Measurements from ENCODE around the gene ZNF816. TPM values are rescaled to one million over a fixed set of nuclear protein-coding genes. Genes with fewer than 3 reads are reported as not detected.
"Not testable (repeated sequence)": the region's sequence is repeated elsewhere in the genome, so short reads cannot be mapped to it uniquely, and the experiment has no call there.

The ZNF816 gene
- total RNA-seq, 1 donor from 2014 or later, result 8.9 TPM

DNA sequence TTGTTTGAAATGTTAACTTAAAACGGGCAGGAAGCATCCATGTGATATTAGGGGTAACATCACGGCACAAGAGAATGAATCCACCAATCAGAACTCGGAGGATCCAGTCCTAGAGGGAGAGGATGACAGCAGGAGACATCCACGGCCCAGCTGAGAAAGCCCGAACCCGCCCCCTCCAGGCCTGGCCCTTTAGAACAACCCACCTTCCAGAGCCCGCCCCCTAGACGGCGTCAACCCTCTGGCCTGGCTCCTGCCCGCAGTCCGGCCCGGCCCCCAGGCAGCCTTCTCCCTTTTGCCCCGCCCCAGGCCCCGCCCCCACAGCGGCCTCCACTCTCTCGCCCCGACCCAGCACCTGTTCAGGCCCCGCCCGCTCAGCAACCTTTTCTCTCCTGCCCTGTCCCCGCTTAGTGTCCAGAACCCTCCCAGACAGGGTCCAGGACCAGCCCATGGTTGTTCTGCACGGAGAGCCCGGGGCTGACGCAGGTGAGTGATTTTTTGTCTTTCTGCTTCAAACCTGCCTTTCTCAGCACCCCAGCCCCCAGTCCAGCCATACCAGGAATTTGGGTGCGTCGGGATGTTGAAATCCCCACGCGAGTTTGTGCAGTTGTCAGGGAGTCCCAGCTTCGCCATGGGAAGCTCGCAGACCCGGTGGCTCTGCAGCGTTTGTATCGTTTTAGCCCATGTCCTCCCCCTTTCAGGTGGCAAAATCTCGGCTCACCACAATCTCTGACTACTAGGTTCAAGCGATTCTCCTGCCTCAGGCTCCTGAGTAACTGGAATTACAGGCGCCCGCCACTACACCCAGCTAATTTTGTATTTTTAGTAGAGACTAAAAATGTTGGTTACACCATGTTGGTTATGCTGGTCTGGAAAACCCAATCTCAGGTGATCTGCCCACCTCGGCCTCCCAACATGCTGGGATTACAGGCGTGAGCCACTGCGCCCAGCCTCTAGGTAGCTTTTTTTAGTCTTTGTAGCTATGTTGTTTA, 16.1 kb downstream of the ZNF816 start:
- Mint-ChIP-seq H3K4me3 (no peak overlapping the region), H3K27me3 (no peaks in the 10 kb centered on the region), H3K36me3 (ENCODE audit: low read depth) (peaks cover 29% of the 10 kb centered on the region), H3K9me3 (peaks cover 17% of the 10 kb centered on the region), H3K27ac (no peak overlapping the region), H3K4me1 (peaks cover 3% of the 10 kb centered on the region)
- intact Hi-C loops (cut with micrococcal nuclease), result loop anchor here (10.0 kb wide), 1 partner anchor 248 kb away; the partner anchor contains the start of gene ZNF665
- DNase-seq, result no peak

DNA sequence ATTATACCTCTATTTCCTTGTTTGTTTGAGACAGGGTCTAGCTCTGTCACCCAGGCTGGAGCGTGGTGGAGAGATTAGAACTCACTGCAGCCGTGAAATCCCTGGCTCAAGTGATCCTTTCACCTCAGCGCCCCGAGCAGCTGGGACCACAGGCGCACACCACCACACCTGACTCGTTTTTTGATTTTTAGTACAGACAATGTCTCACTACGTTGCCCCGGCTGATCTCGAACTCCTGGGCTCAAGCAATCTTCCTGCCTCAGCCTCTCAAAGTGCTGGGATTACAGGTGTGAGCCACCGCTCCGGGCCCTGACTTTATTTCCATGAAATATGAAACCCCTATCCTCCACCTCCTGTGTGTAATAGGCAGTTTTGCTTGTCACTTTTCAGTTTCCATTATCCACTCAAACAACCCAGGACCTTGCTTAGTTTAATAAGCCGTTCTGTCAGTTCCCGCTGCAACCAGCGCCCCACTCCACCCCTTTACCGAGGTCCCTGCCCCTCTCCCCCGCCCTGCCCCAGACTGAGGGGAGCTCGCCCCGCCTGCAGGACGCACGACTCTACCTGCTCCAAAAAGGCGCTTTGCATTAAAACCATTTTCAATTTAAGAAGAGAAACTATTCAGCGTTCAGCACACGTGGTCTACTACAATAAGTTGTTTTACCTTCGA, 16.9 kb downstream of the ZNF816 start:
- peaks cover 13% of the 10 kb centered on the region for H3K9me3 Mint-ChIP-seq
- peaks cover 11% of the 10 kb centered on the region for H3K4me1 Mint-ChIP-seq
- H3K27ac Mint-ChIP-seq, result no peak overlapping the region
- intact Hi-C loops (cut with micrococcal nuclease), result loop anchor here (10.0 kb wide), 1 partner anchor 249 kb away; the partner anchor contains the start of gene ZNF665
- peaks cover 24% of the 10 kb centered on the region for H3K36me3 Mint-ChIP-seq (ENCODE audit: low read depth)
- no peaks in the 10 kb centered on the region for H3K27me3 Mint-ChIP-seq
- no peak for DNase-seq
- H3K4me3 Mint-ChIP-seq, result no peak overlapping the region

DNA sequence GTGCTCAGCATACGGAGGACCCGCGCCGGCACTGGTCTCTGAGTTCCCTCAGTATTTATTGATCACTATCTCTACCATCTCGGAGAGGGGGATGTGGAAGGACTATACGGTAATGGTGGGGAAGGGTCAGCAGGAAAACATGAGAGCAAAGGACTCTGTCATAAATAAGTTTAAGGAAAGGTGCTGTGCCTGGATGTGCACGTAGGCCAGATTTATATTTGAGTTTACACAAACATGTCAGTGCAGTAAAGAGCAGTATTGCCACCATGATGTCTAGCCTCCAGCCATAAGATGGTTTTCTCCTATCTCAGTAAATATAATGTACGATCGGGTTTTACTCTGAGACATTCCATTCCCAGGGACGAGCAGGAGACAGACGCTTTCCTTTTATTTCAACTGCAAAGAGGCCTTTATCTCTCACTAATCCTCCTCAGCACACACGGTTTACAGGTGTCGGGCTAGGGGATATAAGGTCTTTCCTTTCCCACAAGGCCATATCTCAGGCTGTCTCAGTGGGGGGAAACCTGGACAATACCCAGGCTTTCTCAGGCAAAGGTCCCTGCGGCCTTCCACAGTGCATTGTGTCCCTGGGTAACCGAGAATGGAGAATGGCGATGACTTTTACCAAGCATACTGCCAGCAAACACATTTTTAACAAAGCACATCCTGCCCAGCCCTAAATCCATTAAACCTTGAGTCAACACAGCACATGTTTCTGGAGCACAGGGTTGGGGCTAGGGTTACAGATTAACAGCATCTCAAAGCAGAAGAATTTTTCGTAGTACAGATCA, 17.8 kb downstream of the ZNF816 start:
- not testable (repeated sequence) for H3K4me3 Mint-ChIP-seq, H3K27me3 Mint-ChIP-seq, H3K9me3 Mint-ChIP-seq, H3K27ac Mint-ChIP-seq, DNase-seq
- Mint-ChIP-seq H3K4me1 (peaks cover 11% of the 10 kb centered on the region), H3K36me3 (ENCODE audit: low read depth) (peaks cover 15% of the 10 kb centered on the region)
- intact Hi-C loops (cut with micrococcal nuclease), result loop anchor here (5.0 to 10.0 kb wide), 3 partner anchors 157 to 250 kb away; partner anchors contain the start of genes ZNF160, ZNF611 and ZNF665

DNA sequence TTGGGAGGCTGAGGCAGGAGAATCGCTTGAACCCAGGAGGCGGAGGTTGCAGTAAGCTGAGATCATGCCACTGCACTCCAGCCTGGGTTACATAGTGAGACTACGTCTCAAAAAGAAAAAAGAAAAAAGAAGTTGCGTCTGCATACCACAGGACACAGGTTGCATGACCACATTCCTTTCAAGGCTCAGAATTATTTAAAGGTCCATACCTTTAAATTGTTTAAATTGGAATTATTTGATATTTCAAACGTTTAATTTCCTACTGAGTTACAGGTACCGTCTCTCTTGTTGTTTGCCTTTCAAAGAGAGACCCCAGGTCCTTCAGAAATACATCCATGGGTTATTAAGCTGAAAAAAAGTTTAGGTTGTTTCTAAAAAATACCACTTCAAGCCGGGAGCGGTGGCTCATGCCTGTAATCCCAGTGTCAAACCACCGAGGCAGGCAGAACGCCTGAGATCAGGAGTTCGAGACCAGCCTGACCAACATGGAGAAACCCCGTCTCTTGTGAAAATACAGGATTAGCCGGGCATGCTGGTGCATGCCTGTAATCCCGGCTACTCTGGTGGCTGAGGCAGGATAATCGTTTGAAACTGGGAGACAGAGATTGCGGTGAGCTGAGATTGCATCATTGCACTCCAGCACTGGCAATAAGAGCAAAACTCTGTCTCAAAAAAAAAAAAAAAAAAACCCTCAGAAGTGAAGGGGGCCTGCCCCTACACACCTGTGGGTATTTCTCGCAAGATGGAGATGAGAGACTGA, 18.6 kb downstream of the ZNF816 start:
- no peak overlapping the region for H3K27ac Mint-ChIP-seq
- H3K4me3 Mint-ChIP-seq, result no peak overlapping the region
- intact Hi-C loops (cut with micrococcal nuclease), result loop anchor here (2.0 to 10.0 kb wide), 4 partner anchors 21 to 251 kb away; partner anchors contain the start of genes ZNF160, ZNF611, ZNF665 and ZNF888

DNA sequence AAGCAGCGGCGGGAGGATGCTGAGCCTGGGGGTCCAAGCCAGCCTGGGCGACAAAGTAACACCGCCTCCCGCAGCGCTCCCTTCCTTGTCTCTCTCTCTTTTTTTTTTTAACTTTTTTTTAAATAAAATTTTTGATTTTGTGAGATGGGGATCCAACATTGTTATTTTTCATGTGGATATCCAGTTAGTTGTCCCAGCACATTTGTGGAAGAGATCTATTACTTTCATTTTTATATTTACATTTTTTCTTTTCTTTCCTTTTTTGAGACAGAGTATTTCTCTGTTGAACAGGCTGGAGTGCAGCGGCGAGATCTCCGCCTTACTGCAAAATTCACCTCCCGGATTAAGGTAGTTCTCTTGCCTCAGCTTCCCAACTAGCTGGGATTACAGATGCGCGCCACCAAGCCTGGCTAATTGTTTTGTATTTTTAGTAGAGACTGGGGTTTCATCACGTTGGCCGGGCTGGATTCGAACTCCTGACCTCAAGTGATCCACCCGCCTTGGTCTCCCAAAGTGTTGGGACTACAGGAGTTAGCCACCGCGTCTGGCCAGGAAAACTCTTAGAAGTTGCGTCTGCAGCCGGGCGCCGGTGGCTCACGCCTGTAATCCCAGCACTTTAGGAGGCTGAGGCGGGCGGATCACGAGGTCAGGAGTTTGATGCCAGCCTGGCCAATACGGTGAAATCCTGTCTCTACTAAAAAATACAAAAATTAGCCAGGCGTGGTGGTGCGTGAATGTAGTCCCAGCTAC, 19.4 kb downstream of the ZNF816 start:
- peaks cover 17% of the 10 kb centered on the region for H3K36me3 Mint-ChIP-seq (ENCODE audit: low read depth)
- no peaks in the 10 kb centered on the region for H3K9me3 Mint-ChIP-seq
- no peak for DNase-seq
- H3K27ac Mint-ChIP-seq, result no peak overlapping the region
- intact Hi-C loops (cut with micrococcal nuclease), result loop anchor here (2.0 to 10.0 kb wide), 4 partner anchors 21 to 251 kb away; partner anchors contain the start of genes ZNF160, ZNF611, ZNF665 and ZNF888
- H3K27me3 Mint-ChIP-seq, result no peaks in the 10 kb centered on the region
- peaks cover 19% of the 10 kb centered on the region for H3K4me1 Mint-ChIP-seq
- H3K4me3 Mint-ChIP-seq, result peak overlapping the region; percentile 90

More for the DNA sequence above, 18.6 kb downstream of the ZNF816 start:
- Mint-ChIP-seq H3K4me1 (peaks cover 13% of the 10 kb centered on the region), H3K27me3 (no peaks in the 10 kb centered on the region), H3K9me3 (no peaks in the 10 kb centered on the region), H3K36me3 (ENCODE audit: low read depth) (peaks cover 10% of the 10 kb centered on the region)
- no peak for DNase-seq

DNA sequence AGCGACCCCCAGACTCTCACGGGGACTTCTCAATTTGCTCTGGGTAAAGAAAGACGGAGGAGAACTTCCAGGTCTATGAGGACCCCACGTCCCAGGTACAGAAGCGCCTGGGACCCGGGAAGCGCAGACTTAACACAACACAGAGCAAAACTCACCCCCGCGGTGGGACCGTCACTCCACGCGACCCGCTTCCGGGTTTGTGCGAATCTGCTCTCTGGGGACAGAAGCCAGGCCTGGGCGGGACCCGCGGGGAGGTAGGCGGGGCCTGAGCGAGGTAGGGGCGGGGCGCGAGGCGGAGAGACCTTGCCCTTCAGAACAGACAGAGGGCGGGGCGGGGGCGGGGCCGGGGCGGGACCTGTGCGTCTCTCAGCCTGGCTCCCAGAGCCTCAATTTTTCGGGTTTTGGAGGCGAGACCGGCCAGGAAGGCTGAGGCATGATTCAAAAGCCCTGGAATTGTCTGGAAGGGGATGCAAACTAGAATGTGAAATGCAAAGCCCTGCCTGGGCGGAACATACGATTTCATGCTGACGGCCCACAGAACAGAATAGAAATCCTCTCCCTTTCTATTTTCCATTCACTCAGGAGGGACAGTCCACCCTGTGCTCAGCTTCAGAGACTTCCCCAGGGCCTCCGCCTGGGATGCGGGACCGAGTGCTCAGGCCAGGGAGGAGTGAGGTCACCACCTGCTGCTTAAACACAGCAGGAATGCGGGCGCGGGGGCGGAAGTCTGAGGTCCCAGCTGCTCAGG, 20.1 kb downstream of the ZNF816 start:
- intact Hi-C loops (cut with micrococcal nuclease), result loop anchor here (1.0 to 10.0 kb wide), 5 partner anchors 20 to 252 kb away; partner anchors contain the start of genes ZNF160, ZNF611, ZNF665 and ZNF816
- peaks cover 19% of the 10 kb centered on the region for H3K4me1 Mint-ChIP-seq
- H3K4me3 Mint-ChIP-seq, result peak overlapping the region; percentile 90
- H3K27me3 Mint-ChIP-seq, result no peaks in the 10 kb centered on the region
- no peaks in the 10 kb centered on the region for H3K9me3 Mint-ChIP-seq
- peaks cover 19% of the 10 kb centered on the region for H3K36me3 Mint-ChIP-seq (ENCODE audit: low read depth)
- DNase-seq, result peak; percentile 99
- peak overlapping the region; percentile 88 for H3K27ac Mint-ChIP-seq

DNA sequence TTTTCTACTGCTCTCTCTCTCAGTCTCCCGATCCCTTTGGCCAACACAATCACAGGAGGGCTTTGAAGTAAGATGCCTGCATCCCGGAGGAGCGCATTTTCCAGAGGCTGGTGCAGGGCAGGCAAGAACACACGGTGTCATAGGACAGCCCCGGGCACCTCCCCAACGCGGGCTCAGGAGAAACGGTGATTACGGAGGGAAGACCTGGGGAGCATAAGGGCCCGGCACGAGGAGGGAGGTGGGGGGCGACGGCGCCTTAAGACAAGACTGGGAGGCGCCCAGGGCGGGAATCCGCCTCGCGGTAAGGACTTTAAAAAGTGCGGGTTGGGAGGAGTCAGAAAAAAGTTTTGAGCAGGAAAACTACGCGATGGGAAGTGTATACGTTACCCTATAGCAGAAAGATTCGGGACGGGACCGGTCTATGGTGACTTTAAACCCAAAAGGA, 20.7 kb downstream of the ZNF816 start:
- peak; percentile 77 for DNase-seq
- Mint-ChIP-seq H3K9me3 (no peaks in the 10 kb centered on the region), H3K27me3 (no peaks in the 10 kb centered on the region), H3K27ac (peak overlapping the region; percentile 88), H3K4me3 (peak overlapping the region; percentile 90), H3K36me3 (ENCODE audit: low read depth) (peaks cover 25% of the 10 kb centered on the region), H3K4me1 (peaks cover 19% of the 10 kb centered on the region)
- intact Hi-C loops (cut with micrococcal nuclease), result loop anchor here (1.0 to 10.0 kb wide), 5 partner anchors 19 to 253 kb away; partner anchors contain the start of genes ZNF160, ZNF611, ZNF665 and ZNF816

DNA sequence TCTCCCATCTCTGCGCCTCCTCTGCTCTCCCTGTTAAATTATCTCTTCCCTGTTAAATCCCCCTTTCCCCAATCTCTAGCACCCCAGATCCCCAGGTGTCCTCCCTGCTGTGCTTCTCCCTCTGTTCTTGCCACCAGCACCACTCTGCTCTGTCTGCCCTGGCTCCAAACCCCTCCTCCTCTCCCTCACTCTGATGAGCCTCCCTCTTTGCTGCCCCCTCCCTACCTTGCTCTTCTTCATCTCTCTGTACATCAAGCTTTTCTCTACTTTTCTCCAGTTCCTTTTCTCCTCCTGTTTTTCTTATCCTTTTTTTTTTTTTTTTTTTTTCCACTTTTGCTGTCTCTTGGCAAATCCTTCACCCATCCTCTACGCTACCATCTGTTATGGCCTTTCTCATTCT, 21.2 kb downstream of the ZNF816 start:
- not testable (repeated sequence) for DNase-seq, H3K27me3 Mint-ChIP-seq, H3K9me3 Mint-ChIP-seq
- intact Hi-C loops (cut with micrococcal nuclease), result loop anchor here (5.0 to 10.0 kb wide), 3 partner anchors 161 to 253 kb away; partner anchors contain the start of genes ZNF160, ZNF611 and ZNF665
- peak overlapping the region; percentile 88 for H3K27ac Mint-ChIP-seq
- H3K36me3 Mint-ChIP-seq (ENCODE audit: low read depth), result peaks cover 29% of the 10 kb centered on the region
- H3K4me3 Mint-ChIP-seq, result peak overlapping the region; percentile 90
- H3K4me1 Mint-ChIP-seq, result peaks cover 19% of the 10 kb centered on the region

DNA sequence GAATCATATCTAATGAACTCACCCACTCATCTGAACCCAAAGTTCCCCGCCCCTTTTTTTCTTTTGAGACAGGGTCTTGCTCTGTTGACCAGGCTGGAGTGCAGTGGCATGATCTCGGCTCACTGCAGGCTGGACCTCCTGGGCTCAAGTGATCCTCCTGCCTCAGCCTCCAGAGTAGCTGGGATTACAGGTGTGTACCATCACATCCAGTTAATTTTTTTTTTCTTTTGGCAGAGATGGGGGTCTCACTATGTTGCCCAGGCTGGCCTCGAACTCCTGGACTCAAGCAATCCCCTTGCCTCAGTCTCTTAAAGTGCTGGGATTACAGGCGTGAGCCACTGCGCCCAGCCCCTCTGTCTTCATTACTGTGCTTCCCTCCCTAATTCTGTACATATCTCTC, 21.8 kb downstream of the ZNF816 start:
- H3K9me3 Mint-ChIP-seq, H3K27me3 Mint-ChIP-seq, DNase-seq: not testable (repeated sequence)
- peaks cover 21% of the 10 kb centered on the region for H3K4me1 Mint-ChIP-seq
- peak overlapping the region; percentile 23 for H3K27ac Mint-ChIP-seq
- H3K4me3 Mint-ChIP-seq, result peak overlapping the region; percentile 90
- peaks cover 33% of the 10 kb centered on the region for H3K36me3 Mint-ChIP-seq (ENCODE audit: low read depth)
- intact Hi-C loops (cut with micrococcal nuclease), result loop anchor here (5.0 to 10.0 kb wide), 3 partner anchors 161 to 254 kb away; partner anchors contain the start of genes ZNF160, ZNF611 and ZNF665

DNA sequence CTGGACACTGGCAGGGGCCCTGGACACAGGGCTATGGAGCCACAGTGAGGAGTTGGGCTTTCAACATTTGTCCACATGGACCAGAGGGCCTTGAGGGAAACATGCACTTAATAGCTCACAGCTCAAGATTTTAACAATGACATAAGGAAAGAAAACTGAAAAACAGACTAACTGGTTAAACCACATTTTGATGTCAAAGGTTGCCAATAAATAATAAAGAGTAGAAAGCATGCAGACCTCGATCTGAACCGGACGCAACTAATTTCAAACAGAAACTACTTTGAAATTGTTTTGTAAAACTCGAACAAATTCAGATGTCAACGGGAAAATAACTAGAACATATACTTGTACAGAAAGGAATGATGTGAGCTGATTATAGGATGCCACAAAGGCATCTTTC, 23.9 kb downstream of the ZNF816 start:
- H3K36me3 Mint-ChIP-seq (ENCODE audit: low read depth), result peaks cover 48% of the 10 kb centered on the region
- intact Hi-C loops (cut with micrococcal nuclease), result no loop called here
- H3K4me1 Mint-ChIP-seq, result peaks cover 24% of the 10 kb centered on the region
- peak overlapping the region; percentile 4 for H3K4me3 Mint-ChIP-seq
- no peak for DNase-seq
- H3K27me3 Mint-ChIP-seq, result no peaks in the 10 kb centered on the region
- H3K27ac Mint-ChIP-seq, result no peak overlapping the region
- H3K9me3 Mint-ChIP-seq, result peaks cover 7% of the 10 kb centered on the region

DNA sequence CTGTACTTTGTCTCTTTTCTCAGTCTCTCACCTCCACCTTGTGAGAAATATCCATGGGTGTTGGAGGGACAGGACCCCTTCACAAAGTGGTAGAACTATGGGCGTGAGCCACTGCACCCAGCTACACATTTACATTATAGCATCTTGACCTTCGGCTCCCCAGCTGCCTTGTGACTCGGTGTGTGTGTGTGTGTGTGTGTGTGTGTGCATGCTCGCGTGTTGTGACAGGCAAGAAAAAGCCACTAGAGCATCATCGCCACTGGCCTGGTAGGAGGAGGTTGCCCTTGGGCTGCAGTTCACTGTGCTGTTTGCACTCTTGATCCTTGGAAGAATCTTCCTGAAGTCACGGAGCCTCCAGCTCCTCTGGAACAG, 25.7 kb downstream of the ZNF816 start:
- no peak for DNase-seq
- no peaks in the 10 kb centered on the region for H3K27me3 Mint-ChIP-seq
- peaks cover 24% of the 10 kb centered on the region for H3K4me1 Mint-ChIP-seq
- H3K4me3 Mint-ChIP-seq, result no peak overlapping the region
- no peak overlapping the region for H3K27ac Mint-ChIP-seq
- intact Hi-C loops (cut with micrococcal nuclease), result no loop called here
- peaks cover 62% of the 10 kb centered on the region for H3K36me3 Mint-ChIP-seq (ENCODE audit: low read depth)
- H3K9me3 Mint-ChIP-seq, result peaks cover 15% of the 10 kb centered on the region

Data from activated CD4-positive, alpha-beta T cell treated with anti-CD3 and anti-CD28 coated beads, Interleukin-2, amount 10 ng/mL, durations not matched to agents 24 days and 14 days (primary cell).